Large intestine (tissue), 3 donors: ENCODE measurements around the gene ABI2. TPM values are rescaled to one million over a fixed set of nuclear protein-coding genes. Genes with fewer than 3 reads are reported as not detected.
"Not testable (repeated sequence)": the region's sequence is repeated elsewhere in the genome, so short reads cannot be mapped to it uniquely, and the experiment has no call there.

ENCODE experiments used
- DNase-seq, 2 donors: peaks; one replicate each; pipeline versions ENCODE4 v3.0.0 to v3.0.0-alpha.2; 2013
- H3K27ac ChIP-seq: one replicate; pipeline ENCODE4 v1.5.1; 2013; ENCODE audit warnings: low read length
- H3K27me3 ChIP-seq: 2 replicates; pipeline ENCODE4 v1.6.1; 2013; ENCODE audit warnings: low read length; ENCODE audit not compliant: control insufficient read depth, insufficient read depth
- H3K36me3 ChIP-seq: 2 replicates; pipeline ENCODE4 v1.6.1; 2013; ENCODE audit warnings: low read length; ENCODE audit not compliant: control insufficient read depth, insufficient read depth
- H3K4me1 ChIP-seq: one replicate; pipeline ENCODE4 v1.6.1; 2013; ENCODE audit warnings: low read length; ENCODE audit not compliant: control insufficient read depth, insufficient read depth
- H3K4me3 ChIP-seq: one replicate; pipeline ENCODE4 v1.5.1; 2013; ENCODE audit warnings: low read length
- H3K9me3 ChIP-seq: one replicate; pipeline ENCODE4 v1.6.1; 2013; ENCODE audit warnings: mild to moderate bottlenecking, low read depth, low read length, moderate library complexity; ENCODE audit not compliant: control insufficient read depth
- WGBS: methylation state at CpG from one replicate; pipeline ENCODE4 v1.1.5; 2013; ENCODE audit warnings: low lambda C conversion rate; ENCODE audit not compliant: insufficient coverage; 5-methylcytosine and 5-hydroxymethylcytosine counted together
- polyA plus RNA-seq: library from polyadenylated mRNA; unstranded; fragments of 120-200 nt; gene quantifications from one replicate; pipeline ENCODE4 v1.2.1, GENCODE V29; 2013

ABI2 gene
- polyA plus RNA-seq, 1 donor = 27.7 TPM

- H3K9me3 ChIP-seq = no peaks in the 10 kb centered on the region
- no peak for DNase-seq
- 75% methylated on average over 1 of the region's 5 CpGs for WGBS
- no peak overlapping the region for H3K27ac ChIP-seq
- H3K36me3 ChIP-seq = no peaks in the 10 kb centered on the region
- no peaks in the 10 kb centered on the region for H3K4me1 ChIP-seq
- H3K4me3 ChIP-seq = no peak overlapping the region
- no peaks in the 10 kb centered on the region for H3K27me3 ChIP-seq
These were observed 24.5 kb downstream of the ABI2 start for GRCh38 chr2:203352604-203353255.

GRCh38 chr2:203354966-203355365 is 26.8 kb downstream of the ABI2 start:
- Histone ChIP-seq H3K4me3 (no peak overlapping the region), H3K4me1 (no peaks in the 10 kb centered on the region), H3K9me3 (no peaks in the 10 kb centered on the region), H3K36me3 (no peaks in the 10 kb centered on the region), H3K27ac (no peak overlapping the region), H3K27me3 (no peaks in the 10 kb centered on the region)
- DNase-seq = no peak
- 100% methylated on average over 1 of the region's 3 CpGs for WGBS

GRCh38 chr2:203359450-203359849 is 31.3 kb downstream of the ABI2 start:
- no peaks in the 10 kb centered on the region for H3K9me3 ChIP-seq
- H3K27ac ChIP-seq = no peak overlapping the region
- no CpG with 5 or more reads among the region's 1 CpG for WGBS

GRCh38 chr2:203360833-203361430 is 32.7 kb downstream of the ABI2 start:
- Histone ChIP-seq H3K27me3 (no peaks in the 10 kb centered on the region), H3K36me3 (no peaks in the 10 kb centered on the region), H3K9me3 (no peaks in the 10 kb centered on the region), H3K4me1 (no peaks in the 10 kb centered on the region), H3K4me3 (no peak overlapping the region), H3K27ac (no peak overlapping the region)
- WGBS = no CpG with 5 or more reads among the region's 3 CpGs
- DNase-seq = peak in 1 of 2 donors; percentile 7

More at GRCh38 chr2:203359450-203359849, 31.3 kb downstream of the ABI2 start:
- no peak for DNase-seq
- Histone ChIP-seq H3K4me1 (no peaks in the 10 kb centered on the region), H3K36me3 (no peaks in the 10 kb centered on the region), H3K4me3 (no peak overlapping the region), H3K27me3 (no peaks in the 10 kb centered on the region)

GRCh38 chr2:203361495-203361894 is 33.3 kb downstream of the ABI2 start:
- DNase-seq = no peak
- H3K4me1 ChIP-seq = no peaks in the 10 kb centered on the region
- WGBS = no CpG with 5 or more reads among the region's 2 CpGs

DNA sequence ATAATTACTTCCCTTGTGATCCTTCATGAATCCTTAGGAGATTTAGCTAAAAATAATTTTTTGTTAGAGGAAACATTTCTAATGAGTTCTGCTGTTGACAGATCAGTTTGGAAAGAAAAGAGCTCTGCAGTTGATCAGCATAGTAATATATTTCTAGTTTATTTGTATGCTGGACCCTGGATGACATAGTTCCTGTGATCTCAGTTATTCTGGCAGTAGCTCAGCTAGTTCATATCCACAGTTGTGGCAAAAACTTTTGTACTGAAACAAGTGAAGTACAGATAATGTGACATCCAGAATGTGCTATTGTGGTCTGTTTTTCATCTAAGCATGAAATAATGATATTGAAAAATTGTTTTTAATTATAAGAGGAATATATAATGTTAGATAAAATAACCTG is 33.7 kb downstream of the ABI2 start:
- no peak overlapping the region for H3K4me3 ChIP-seq
- no peaks in the 10 kb centered on the region for H3K36me3 ChIP-seq
- no peaks in the 10 kb centered on the region for H3K4me1 ChIP-seq
- H3K27ac ChIP-seq = no peak overlapping the region
- no peaks in the 10 kb centered on the region for H3K27me3 ChIP-seq
- DNase-seq = no peak
- no peaks in the 10 kb centered on the region for H3K9me3 ChIP-seq

More at GRCh38 chr2:203361495-203361894, 33.3 kb downstream of the ABI2 start:
- Histone ChIP-seq H3K27me3 (no peaks in the 10 kb centered on the region), H3K4me3 (no peak overlapping the region), H3K36me3 (no peaks in the 10 kb centered on the region), H3K27ac (no peak overlapping the region), H3K9me3 (no peaks in the 10 kb centered on the region)

DNA sequence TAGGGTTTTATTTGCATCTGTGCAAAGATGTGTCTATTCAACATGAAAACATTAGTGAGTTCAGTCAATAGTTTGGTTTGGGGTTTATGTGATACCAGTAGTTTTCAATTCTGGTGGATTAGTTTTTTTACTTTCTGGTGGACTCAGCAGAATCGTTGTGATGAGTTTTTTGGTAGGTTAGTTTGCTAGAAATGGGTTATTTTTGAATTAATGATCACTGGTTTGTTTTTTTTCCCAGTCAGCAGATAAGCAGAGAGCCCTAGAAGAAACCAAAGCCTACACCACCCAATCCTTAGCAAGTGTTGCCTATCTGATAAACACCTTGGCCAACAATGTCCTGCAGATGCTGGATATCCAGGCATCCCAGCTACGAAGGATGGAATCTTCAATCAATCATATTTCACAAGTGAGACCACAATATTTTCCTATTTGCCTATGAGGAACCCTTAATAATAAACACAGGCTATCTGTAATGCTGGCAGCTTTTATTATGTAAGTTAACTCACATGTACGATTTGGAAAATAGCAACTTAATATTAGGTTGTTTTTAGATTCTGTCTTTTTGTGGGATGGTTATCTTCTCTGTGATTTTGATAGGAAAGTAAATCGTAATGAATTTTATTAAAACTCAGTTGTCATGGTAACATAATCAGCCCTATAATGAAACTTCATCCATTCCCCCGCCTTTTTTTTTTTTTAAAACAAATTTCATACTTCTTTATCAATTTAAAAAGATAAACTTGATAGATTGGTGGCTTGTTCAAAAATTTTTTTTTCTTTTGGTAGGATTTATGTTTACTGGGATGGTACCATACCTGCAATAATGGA is 38.7 kb downstream of the ABI2 start:
- Histone ChIP-seq H3K9me3 (no peaks in the 10 kb centered on the region), H3K36me3 (no peaks in the 10 kb centered on the region), H3K27ac (no peak overlapping the region), H3K27me3 (no peaks in the 10 kb centered on the region), H3K4me3 (no peak overlapping the region), H3K4me1 (no peaks in the 10 kb centered on the region)
- no peak for DNase-seq
- 100% methylated on average over 4 of the region's 5 CpGs for WGBS

DNA sequence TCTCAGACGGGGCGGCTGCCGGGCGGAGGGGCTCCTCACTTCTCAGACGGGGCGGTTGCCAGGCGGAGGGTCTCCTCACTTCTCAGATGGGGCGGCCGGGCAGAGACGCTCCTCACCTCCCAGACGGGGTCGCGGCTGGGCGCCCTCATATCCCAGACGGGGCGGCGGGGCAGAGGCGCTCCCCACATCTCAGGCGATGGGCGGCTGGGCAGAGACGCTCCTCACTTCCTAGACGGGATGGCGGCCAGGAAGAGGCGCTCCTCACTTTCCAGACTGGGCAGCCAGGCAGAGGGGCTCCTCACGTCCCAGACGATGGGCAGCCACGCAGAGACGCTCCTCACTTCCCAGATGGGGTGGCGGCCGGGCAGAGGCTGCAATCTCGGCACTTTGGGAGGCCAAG is 44.5 kb downstream of the ABI2 start:
- H3K27ac ChIP-seq, DNase-seq, H3K27me3 ChIP-seq, H3K9me3 ChIP-seq, H3K4me3 ChIP-seq, H3K36me3 ChIP-seq, H3K4me1 ChIP-seq: not testable (repeated sequence)
- WGBS = no CpG with 5 or more reads among the region's 31 CpGs

DNA sequence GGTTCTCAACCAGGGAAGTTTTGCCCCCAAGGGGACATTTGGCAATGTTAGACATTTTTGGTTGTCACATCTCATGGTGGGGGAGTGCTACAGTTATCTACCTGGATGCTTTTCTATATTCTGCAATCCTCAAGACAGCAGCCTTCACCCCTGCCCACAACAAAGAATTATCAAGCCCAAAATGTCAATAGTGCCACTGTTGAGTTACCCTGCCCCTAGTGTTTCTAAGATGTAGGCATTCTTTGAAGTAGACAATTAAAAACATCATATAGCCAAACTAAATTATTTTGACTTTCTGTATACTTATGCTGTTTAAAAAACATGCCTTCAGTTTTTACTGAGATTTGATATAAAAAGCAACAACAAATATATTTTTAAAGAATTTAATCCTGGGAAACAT is 48.0 kb downstream of the ABI2 start:
- no peak overlapping the region for H3K4me3 ChIP-seq
- no peak overlapping the region for H3K27ac ChIP-seq
- peaks cover 9% of the 10 kb centered on the region for H3K9me3 ChIP-seq
- no peaks in the 10 kb centered on the region for H3K4me1 ChIP-seq
- DNase-seq = no peak
- H3K36me3 ChIP-seq = no peaks in the 10 kb centered on the region
- H3K27me3 ChIP-seq = no peaks in the 10 kb centered on the region

DNA sequence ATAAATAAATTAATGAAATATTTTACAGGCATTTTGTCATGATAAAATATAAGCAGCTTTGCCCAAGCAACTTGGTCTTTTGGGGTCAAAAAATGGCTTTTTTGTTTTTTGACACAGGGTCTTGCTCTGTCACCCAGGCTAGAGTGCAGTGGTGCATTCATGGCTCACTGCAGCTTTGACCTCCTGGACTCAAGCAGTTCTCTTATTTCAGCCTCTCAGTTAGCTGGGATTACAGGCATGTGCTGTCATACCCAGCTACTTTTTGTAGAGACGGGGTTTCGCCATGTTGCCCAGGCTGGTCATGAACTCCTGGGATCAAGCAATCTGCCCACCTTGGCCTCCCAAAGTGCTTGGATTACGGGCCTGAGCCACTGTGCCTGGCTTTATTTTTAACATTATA is 51.0 kb downstream of the ABI2 start:
- 100% methylated on average over 1 of the region's 3 CpGs for WGBS
- DNase-seq = no peak
- H3K36me3 ChIP-seq = no peaks in the 10 kb centered on the region
- H3K4me3 ChIP-seq = no peak overlapping the region
- no peak overlapping the region for H3K27ac ChIP-seq
- H3K4me1 ChIP-seq = no peaks in the 10 kb centered on the region
- H3K27me3 ChIP-seq = no peaks in the 10 kb centered on the region
- H3K9me3 ChIP-seq = no peaks in the 10 kb centered on the region
